Right lobe of liver (tissue), 6 donors: Measurements from ENCODE around the gene C20orf204. TPM values are rescaled to one million over a fixed set of nuclear protein-coding genes. Genes with fewer than 3 reads are reported as not detected.
A peak's percentile ranks its signal among the peaks of the same experiment; 100 is the strongest.

ENCODE experiments used
- ATAC-seq, 4 donors: fragments of 200-7000 bp; cut with Tn5 transposase; one replicate each; pipeline ENCODE4 v1.9.1; 2020; ENCODE audit warnings: mild to moderate bottlenecking in 4 of 4, moderate library complexity in 4 of 4
- DNase-seq, 3 donors: peaks; one replicate each; pipeline ENCODE4 v3.0.0-alpha.2; 2020
- H3K27ac ChIP-seq, 3 donors: fragments of 200-600 bp; one replicate each; pipeline ENCODE4 v1.8.0; 2022
- H3K27me3 ChIP-seq, 2 donors: fragments of 200-600 bp; one replicate each; pipeline ENCODE4 v1.8.0; 2022
- H3K36me3 ChIP-seq, 4 donors: fragments of 200-600 bp; sonication (generic) in 1 of 4; one replicate each; pipeline versions ENCODE4 v1.5.1 to v1.8.0; 2017 to 2022; ENCODE audit warnings: control low read depth in 1 of 4
- H3K4me1 ChIP-seq, 4 donors: fragments of 200-600 bp; sonication (generic) in 1 of 4; one replicate each; pipeline versions ENCODE4 v1.5.1 to v1.8.0; 2017 to 2022; ENCODE audit warnings: control low read depth in 1 of 4
- H3K4me3 ChIP-seq, 3 donors: fragments of 200-600 bp; one replicate each; pipeline ENCODE4 v1.8.0; 2022
- H3K9me3 ChIP-seq, 4 donors: fragments of 200-600 bp; sonication (generic) in 1 of 4; one replicate each; pipeline versions ENCODE4 v1.5.1 to v1.8.0; 2017 to 2022; ENCODE audit warnings: control low read depth in 1 of 4
- POLR2A ChIP-seq: fragments of 450-650 bp; IDR thresholded peaks from one replicate; pipeline ENCODE4 v1.6.1; 2017; ENCODE audit warnings: antibody characterized with exemption, mild to moderate bottlenecking
- WGBS: methylation state at CpG from one replicate; pipeline ENCODE4 v1.1.6; 2018; ENCODE audit warnings: low coverage, low lambda C conversion rate; ENCODE audit not compliant: insufficient coverage; ENCODE audit errors: missing lambda C conversion rate; 5-methylcytosine and 5-hydroxymethylcytosine counted together
- intact Hi-C, 2 donors: fragments of 100-400 bp; cut with DNase I; formaldehyde crosslinking; loops; one replicate each; pipeline versions ENCODE4 v1.11.2 to v1.14.1; 2022
- total RNA-seq, 6 experiments: library from RNA; depleted of rRNA in 2 of 6; stranded (reverse); fragments of >200 nt in 2 of 6; fragmentation: NEBNext Ultra II Directional in 3 of 6; extraction: Animal tissue kit (Norgen Biotek cat#: 25700) in 3 of 6; gene quantifications; one replicate each; pipeline versions ENCODE4 v1.1.0 to v1.2.4, GENCODE V29; 2016 to 2023
- TF ChIP-seq, protein P1 (sequence below), 4 donors: fragments of 200-600 bp in 3 of 4; fragments of 450-650 bp in 1 of 4; IDR thresholded peaks; one replicate each; pipeline versions ENCODE4 v1.5.1 to v1.8.0; 2016 to 2022; ENCODE audit warnings: antibody characterized with exemption in 4 of 4, mild to moderate bottlenecking in 2 of 4
- donor health status: DM: no; HTN: yes; CAD: no.
- donor health status: DM: no; HTN: no; CAD: no.
- donor health status: DM: no; HTN: no; CAD: no.
- donor health status: DM: no; HTN: yes; CAD: no.
- donor health status: DM: no; HTN: yes; CAD: no.

Gene C20orf204
- total RNA-seq, 6 experiments from 2014 or later = 0.29 to 1.1 (median 0.44) TPM; not detected in 1

- DNase-seq = peak in 1 of 3 donors; percentile 31
These were observed 45.0 kb downstream of the C20orf204 start for GRCh38 chr20:64080813-64081623.

GRCh38 chr20:64081624-64081964, 45.6 kb downstream of the C20orf204 start:
- Histone ChIP-seq H3K36me3 (no peaks in the 10 kb centered on the region), H3K9me3 (no peaks in the 10 kb centered on the region), H3K27me3 (peaks cover 0 to 12% of the 10 kb centered on the region in 2 donors), H3K27ac (no peak overlapping the region), H3K4me1 (peaks cover 0 to 18% (median 1%) of the 10 kb centered on the region in 4 donors), H3K4me3 (no peak overlapping the region)
- no peak for TF ChIP-seq POLR2A
- TF ChIP-seq, protein P1, sequence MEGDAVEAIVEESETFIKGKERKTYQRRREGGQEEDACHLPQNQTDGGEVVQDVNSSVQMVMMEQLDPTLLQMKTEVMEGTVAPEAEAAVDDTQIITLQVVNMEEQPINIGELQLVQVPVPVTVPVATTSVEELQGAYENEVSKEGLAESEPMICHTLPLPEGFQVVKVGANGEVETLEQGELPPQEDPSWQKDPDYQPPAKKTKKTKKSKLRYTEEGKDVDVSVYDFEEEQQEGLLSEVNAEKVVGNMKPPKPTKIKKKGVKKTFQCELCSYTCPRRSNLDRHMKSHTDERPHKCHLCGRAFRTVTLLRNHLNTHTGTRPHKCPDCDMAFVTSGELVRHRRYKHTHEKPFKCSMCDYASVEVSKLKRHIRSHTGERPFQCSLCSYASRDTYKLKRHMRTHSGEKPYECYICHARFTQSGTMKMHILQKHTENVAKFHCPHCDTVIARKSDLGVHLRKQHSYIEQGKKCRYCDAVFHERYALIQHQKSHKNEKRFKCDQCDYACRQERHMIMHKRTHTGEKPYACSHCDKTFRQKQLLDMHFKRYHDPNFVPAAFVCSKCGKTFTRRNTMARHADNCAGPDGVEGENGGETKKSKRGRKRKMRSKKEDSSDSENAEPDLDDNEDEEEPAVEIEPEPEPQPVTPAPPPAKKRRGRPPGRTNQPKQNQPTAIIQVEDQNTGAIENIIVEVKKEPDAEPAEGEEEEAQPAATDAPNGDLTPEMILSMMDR (IDR thresholded peaks at IDR 0.05) = no peak
- intact Hi-C loops = no loop called here
- no peak for DNase-seq
- WGBS = 94% methylated on average over 3 of the region's 6 CpGs
- no peak for ATAC-seq

More at GRCh38 chr20:64080813-64081623, 45.0 kb downstream of the C20orf204 start:
- Histone ChIP-seq H3K27me3 (peaks cover 0 to 12% of the 10 kb centered on the region in 2 donors), H3K9me3 (no peaks in the 10 kb centered on the region), H3K36me3 (no peaks in the 10 kb centered on the region), H3K4me3 (peak overlapping the region in 1 of 3 donors; percentile 63), H3K27ac (no peak overlapping the region), H3K4me1 (peaks cover 0 to 18% (median 1%) of the 10 kb centered on the region in 4 donors)
- ATAC-seq = no peak
- TF ChIP-seq, protein P1 (IDR thresholded peaks at IDR 0.05) = no peak
- TF ChIP-seq POLR2A = no peak
- intact Hi-C loops = no loop called here
- WGBS = 47% methylated on average over 5 of the region's 17 CpGs

DNA sequence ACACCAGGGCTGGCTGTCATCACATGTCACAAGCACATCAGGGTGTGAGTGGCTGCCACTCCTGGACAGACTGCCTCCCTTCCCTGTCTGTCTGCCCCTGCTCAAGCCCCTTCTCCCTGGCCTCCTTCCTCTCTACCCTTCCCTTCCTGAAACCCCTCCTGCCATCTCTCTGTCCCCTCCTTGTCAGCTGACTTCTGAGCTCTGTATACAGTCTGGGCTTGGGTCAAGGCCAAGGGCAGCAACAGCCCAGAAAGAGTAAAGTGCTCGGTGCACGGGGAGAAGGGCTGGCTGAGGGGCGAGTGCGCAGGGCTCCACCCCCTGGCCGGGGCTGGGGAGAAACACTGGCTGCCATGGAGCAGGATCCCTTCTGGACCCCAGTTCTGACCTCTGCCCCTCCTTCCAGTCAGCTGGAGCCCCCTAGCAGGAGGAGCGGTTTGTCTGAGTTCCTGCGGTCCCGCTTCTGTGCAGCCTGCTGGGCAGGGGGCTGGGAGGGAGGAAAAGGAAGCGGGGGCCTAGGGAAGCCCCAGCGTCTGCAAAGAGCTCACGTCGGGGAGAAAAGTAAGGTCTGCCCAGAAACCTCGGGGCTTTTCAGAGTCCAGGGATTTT, 46.2 kb downstream of the C20orf204 start:
- intact Hi-C loops = no loop called here
- H3K27ac ChIP-seq = no peak overlapping the region
- H3K9me3 ChIP-seq = no peaks in the 10 kb centered on the region
- H3K27me3 ChIP-seq = peaks cover 0 to 12% of the 10 kb centered on the region in 2 donors
- no peak for DNase-seq
- no peak overlapping the region for H3K4me3 ChIP-seq
- no peaks in the 10 kb centered on the region for H3K36me3 ChIP-seq
- WGBS = 18% methylated on average over 11 of the region's 13 CpGs
- TF ChIP-seq POLR2A = no peak
- TF ChIP-seq, protein P1 (IDR thresholded peaks at IDR 0.05) = no peak
- ATAC-seq = no peak
- H3K4me1 ChIP-seq = peaks cover 0 to 18% (median 1%) of the 10 kb centered on the region in 4 donors

DNA sequence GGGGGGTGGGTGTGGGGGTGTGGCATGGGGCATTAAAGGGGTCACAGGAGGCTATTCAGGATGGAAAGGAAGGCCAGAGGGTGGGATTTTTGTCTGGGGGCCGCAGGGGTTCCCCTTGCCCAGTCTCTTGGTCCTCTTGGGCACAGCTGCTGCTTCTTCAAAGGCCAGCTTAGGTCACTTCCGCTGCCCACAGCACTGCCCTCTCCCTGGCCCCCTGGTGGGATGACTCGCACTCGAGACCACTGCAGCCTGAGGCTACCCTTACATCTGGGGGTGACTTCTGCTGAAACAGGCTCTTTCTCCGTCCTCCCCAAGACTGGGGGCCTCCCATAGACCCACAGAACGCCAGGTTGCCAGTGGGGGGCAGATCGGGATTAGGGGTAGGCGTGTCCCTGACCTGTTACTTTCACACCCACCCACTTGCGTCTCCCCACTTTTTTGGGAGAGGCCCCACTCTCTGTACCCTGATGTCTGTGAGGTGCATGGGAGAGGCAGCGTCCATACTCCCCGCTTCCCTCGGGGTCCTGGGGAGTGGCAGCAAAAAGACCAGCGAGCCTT, 46.9 kb downstream of the C20orf204 start:
- TF ChIP-seq, protein P1 (IDR thresholded peaks at IDR 0.05) = no peak
- no peak for TF ChIP-seq POLR2A
- peaks cover 0 to 18% (median 1%) of the 10 kb centered on the region in 4 donors for H3K4me1 ChIP-seq
- WGBS = 4% methylated on average over 8 of the region's 13 CpGs
- H3K9me3 ChIP-seq = no peaks in the 10 kb centered on the region
- no peak overlapping the region for H3K27ac ChIP-seq
- no peak for ATAC-seq
- intact Hi-C loops = no loop called here
- H3K4me3 ChIP-seq = peak overlapping the region in 2 of 3 donors; percentile 38 to 50
- peaks cover 0 to 12% of the 10 kb centered on the region in 2 donors for H3K27me3 ChIP-seq
- DNase-seq = no peak
- H3K36me3 ChIP-seq = no peaks in the 10 kb centered on the region
